ENCODE results near the gene LAMB3.

LAMB3 gene

GRCh38 chr1:209659909-209660308, 7.7 kb upstream of the LAMB3 start:
- DNase-seq, result no peak

- no peak for DNase-seq
These were observed 5.7 kb upstream of the LAMB3 start for GRCh38 chr1:209657918-209658317.

DNA sequence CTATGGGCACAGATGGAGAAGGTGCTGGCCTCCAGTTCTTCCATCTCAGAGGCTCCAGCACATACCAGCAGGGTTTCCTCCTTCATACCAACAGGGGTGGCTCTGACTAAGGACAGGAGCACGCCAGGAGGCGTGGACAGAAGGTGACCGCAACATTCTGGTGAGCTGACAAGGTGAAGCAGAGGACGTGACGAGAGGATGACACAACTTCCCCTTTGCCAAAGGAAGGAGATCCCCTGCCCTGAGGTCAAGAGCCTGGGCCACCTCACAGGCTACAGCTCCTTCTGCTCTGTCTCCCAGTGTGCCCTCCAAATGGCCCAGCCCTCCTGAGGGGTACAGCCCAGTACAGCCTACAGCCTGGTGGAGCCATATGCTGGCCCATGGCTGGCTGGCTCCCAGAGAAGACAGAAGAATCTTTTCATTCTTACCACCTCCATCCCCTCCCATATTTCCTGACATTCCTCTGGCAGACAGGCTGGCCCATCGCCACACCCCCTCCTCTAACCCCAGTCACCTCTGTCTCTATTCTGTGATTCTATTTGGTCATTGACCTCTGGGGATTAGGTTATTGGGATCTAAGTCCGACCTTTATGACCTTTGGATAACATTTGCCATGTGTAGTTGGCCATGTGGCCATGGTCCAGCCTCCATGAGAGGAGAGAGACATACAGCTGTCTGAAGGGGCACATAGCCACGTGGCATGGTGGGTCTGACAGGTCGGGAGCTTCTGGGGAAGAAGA, 5.1 kb upstream of the LAMB3 start:
- no peak for DNase-seq

DNA sequence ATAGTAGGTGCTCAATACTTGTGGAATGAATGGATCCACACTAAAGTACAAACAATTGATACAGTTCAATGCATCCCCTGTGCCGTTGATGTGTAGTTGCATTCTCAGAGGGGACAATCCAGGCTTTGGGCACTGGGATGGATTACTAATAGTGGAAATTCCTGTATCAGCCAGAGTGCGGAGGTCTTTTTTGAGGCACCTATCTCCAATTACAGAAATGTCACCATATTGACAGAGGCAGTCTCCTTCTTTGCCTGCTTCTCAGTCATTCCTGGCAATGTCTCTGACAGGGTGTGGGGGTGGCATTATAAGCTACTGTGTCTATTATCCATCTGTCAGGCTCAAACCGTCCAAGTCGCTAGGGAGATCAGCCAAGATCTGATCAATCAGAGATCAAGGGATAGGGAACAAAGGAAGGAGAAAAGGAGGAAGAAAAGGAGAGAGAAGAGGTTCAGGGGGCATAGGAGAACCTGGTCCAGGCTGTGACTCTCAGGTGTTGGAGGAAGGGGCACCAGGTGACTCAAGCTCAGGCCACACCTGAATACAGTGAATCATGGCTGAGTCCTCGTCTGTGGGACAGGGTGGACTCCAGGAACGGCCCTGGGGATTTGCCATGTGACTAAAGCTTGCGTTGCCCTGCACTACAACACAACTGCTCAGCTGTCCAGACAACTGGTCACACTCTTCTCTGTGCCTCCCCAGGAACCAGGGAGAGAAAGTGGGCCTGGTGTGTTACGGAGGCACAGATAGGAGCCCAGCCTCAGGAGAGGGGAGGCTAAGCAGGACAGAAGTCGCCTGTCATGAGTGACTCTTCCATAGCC, 3.4 kb upstream of the LAMB3 start:
- peak; percentile 63 for DNase-seq

DNA sequence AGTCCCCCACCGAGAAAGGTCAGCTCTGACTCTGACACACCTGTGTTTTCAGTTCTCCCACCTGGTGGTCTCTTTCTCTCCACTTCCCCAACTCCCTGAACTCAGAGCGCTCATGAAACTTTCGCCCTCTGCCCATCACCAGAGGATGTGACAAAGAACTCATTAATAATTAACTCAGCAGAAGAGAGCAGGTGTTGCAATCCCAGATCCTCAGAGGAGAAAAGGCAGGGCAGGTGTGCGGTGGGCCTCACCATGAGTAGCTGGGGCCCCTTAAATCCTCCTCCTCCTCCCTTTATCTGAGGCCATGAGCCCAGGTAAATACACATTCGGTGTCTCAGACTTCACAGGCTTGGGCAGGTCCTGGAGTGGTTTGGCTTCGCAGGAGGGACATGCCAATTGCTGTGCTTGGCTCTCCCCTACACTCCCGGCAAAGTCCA, 1.7 kb upstream of the LAMB3 start:
- DNase-seq, result no peak

- DNase-seq, result peak; percentile 98
These were observed 712 bp upstream of the LAMB3 start for GRCh38 chr1:209652873-209653401.

DNA sequence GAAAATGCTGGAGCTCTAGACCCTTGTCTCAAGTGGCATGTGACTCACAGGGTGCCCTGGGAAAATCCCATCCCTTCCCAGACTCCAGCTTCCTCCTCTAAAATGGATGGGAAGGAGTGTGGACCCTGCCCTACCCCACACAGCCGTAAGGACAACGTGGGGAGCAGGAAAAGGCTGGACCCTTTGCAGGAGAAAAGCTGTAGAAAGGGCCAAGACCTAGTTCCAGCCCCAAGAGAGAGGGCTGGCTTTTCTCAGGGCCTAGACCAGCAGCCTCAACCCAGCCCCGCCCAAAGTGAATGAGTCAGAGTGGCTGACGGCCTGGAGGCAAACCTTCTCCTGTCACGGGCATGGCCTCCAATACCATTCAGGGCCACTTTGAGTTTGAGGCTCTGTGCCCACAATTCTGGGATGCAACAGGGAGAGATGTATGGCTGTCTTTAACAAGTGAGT, 1.1 kb downstream of the LAMB3 start:
- peak; percentile 94 for DNase-seq

DNA sequence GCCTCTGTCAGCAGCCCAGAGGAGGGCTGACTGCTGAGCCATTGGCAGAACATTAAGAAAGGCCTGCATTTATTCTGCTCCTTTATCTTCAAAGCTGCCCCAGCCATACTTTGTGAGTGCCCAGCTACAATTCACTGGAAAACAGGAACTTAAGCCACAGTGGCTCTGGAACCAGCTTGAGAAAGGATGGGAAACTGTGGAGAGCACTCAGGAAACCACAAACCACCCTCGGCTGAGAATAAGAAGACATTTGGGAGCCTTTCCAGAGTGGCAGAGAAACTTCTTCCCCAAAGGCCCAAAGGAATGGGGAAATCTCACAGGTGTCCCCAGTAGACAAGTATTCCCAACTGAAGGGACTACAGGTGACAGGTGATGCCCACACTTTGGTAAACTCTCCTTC, 1.8 kb downstream of the LAMB3 start:
- DNase-seq, result no peak

DNA sequence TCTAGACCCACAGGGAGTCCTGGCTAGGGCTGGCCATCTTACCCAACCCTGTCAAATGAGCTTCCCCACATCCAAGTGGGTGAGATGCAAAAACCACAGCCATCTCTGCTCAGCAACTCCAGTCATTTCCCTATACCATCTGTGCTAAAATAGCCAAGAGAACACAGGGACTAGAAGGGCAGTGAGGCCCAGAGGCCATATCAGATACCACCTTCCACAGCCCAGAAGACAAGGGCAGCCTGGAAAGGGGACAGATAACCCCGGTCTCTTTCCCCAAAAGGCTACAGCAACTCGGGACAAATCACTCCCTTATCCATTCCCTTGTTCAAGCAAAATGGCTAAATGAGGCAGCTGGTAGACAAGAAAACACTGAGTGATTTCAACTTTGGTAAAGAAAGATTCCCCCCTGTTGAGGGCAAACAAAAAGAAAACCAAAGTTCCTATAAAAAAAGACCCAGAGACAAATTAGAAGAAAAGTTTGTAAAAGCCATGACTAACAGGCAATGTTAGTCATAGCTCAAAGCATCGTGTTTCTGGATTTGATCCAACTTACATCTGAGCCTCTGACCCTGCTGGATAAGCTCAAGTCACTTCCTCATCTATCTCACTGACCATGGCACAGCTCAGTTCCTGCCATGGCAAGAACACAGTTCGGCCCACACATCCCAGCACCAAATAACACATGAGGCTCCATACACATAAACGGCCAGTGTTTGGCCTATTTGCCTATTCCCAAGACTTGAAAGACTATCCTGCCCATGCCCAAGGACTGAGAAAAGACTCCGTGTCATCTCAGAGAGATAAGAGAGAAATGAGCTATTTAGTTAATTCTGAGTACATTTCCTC, 3.1 kb downstream of the LAMB3 start:
- no peak for DNase-seq

DNA sequence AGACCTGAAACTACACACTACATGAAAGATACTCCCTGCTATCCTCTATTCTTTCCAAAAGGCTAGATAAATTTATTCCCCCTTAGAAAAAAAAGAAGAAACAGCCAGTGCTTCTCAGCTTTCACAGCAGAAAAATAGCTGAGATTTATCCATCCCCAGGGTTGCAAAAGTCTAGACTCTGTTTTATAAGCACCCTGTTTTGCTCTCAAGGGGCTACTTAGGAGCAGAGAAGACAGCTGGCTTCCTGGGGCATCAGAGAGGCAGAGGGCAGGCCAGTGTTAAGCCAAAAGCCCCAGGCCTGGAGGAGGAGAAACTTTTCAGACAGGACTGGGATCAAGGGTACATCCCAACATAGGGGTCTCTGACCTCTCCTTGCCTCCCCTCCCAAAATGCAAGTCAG, 3.9 kb downstream of the LAMB3 start:
- DNase-seq, result no peak

GRCh38 chr1:209647156-209647555, 5.1 kb downstream of the LAMB3 start:
- DNase-seq, result peak; percentile 62

DNA sequence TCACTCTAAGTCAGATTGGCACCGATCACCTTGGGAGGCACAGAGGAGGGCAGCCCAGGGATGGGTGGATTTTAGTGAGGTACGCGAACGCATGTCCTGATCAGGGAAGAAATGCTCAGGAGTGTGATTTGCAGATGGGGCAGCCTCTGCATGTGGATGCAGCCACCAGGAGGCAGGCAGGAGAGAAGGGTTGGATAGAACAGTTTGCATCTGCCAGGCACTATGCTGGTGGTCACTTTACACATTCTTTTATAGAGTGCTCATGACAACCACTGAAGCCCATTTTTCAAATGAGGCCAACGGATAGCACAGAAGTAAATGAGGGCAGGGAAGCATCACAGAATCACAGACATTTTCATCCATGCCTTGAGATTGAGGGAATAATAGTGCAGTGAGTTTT, 5.7 kb downstream of the LAMB3 start:
- no peak for DNase-seq

GRCh38 chr1:209645574-209646452, 6.4 kb downstream of the LAMB3 start:
- DNase-seq, result no peak

DNA sequence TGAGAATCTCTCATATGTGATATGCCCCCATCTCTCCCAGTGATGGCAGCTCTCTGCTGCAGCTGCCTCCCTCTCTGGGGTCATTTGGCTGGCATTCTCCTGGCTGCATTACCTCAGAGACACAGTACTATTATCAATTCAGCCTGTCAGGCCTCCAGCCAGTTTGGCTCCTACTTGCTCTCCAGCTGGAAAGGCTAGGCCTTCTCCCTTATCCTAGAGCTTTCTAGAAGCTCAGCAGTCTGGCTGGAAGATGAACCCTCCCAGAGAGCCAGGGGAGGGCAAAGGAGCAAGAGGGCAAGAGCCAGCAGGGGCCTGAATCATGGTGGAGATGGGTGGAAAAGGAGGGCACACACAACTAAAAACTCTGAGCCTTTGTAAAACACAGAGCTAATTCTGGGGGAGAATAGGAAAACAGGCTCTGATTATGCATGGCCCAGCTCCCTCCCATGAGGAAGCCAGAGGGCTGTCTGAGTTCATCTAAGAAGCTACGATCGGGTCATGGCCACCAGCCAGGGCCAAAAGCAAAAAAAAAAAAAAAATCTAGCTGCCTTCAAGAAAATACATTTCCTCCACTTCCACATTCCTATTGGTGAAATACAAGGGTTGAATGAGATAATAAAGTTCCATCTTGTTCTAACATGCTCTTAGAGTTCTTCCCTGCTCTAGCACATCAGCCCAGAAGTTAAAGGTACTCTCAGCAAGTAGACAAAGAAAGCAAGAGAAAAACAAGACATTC, 8.8 kb downstream of the LAMB3 start:
- no peak for DNase-seq

GRCh38 chr1:209642816-209643215, 9.4 kb downstream of the LAMB3 start:
- no peak for DNase-seq

- no peak for DNase-seq
These were observed 10.4 kb downstream of the LAMB3 start for GRCh38 chr1:209641832-209642172.

DNA sequence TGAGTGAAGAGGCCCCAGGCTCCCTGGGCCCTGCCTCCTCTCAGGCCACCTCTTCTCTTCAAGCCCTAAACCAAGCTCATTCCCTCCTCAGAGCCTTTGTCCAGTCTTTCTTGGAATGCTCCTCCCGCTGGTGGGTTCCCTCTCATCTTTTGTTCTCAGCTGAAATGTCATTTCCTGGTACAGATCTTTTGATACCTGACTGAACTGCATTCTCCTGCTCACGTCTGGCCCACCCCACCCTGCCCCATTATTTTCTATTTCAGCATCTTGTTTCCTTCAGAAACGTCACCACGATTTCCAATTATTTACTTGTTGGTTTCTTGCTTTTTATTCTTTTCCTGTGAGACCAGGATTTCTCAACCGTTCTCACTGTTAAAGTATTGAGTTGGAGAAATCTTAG, 16.4 kb downstream of the LAMB3 start:
- no peak for DNase-seq

DNA sequence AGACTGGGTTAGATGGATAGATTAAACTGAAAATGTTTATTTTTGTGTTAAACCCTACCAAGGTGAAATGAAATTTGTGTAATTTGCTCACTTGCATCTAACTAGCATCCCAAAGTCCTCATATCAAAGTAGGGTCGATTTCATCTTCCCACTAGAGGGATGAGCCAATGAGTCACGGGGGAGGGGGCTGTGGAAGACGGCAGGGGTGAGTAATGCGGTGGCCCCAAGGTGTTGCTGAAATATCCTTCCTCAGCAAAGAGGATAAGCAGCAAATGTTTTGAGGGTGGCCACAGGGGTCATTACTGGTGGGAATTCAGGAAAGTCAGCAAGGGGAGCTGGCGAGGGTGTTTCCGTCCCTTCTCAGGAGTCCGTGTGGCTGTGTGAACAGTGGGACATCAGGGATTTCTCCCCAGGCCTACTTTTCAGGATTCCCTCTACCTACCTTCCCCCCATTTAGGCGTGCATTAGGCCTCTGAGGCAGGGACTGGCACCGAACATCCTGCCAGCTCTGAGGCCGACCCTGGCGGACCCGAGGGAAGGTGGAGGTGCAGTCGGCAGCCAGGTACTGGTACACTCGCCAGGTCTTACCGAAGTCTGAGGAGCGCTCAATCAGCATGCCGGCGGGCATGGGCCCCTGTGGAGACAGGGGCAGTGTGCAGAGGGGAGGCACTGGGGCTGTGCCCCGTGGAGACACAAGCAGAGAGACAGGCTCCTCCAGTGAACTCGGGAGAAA, 18.1 kb downstream of the LAMB3 start:
- no peak for DNase-seq

- DNase-seq, result no peak
These were observed 18.8 kb downstream of the LAMB3 start for GRCh38 chr1:209633335-209633997.
